HG02973 (cell line): ENCODE measurements around the gene MTOR.

ENCODE experiments used
- ATAC-seq: cut with Tn5 transposase; IDR thresholded peaks from one replicate; pipeline ENCODE4 v1.9.1; 2021; ENCODE audit warnings: moderate library complexity; ENCODE audit not compliant: unreplicated experiment

Gene MTOR

GRCh38 chr1:11153184-11153583 lies 109.2 kb downstream of the MTOR start:
- no peak for ATAC-seq

GRCh38 chr1:11152755-11153154 lies 109.6 kb downstream of the MTOR start:
- no peak for ATAC-seq

- ATAC-seq = no peak
Measured at GRCh38 chr1:11151826-11152612, 110.3 kb downstream of the MTOR start.

GRCh38 chr1:11151114-11151513 lies 111.2 kb downstream of the MTOR start:
- no peak for ATAC-seq

GRCh38 chr1:11150326-11150725 lies 112.0 kb downstream of the MTOR start:
- no peak for ATAC-seq

- no peak for ATAC-seq
Measured at GRCh38 chr1:11147197-11147770, 115.1 kb downstream of the MTOR start.

GRCh38 chr1:11145741-11146140 lies 116.6 kb downstream of the MTOR start:
- ATAC-seq = no peak

GRCh38 chr1:11144570-11145256 lies 117.6 kb downstream of the MTOR start:
- ATAC-seq = no peak

- no peak for ATAC-seq
Measured at GRCh38 chr1:11143907-11144306, 118.4 kb downstream of the MTOR start.

- no peak for ATAC-seq
Measured at GRCh38 chr1:11143401-11143800, 119.0 kb downstream of the MTOR start.

- no peak for ATAC-seq
Measured at GRCh38 chr1:11142618-11143391, 119.5 kb downstream of the MTOR start.

- ATAC-seq = no peak
Measured at GRCh38 chr1:11138952-11139351, 123.4 kb downstream of the MTOR start.

- no peak for ATAC-seq
Measured at GRCh38 chr1:11138029-11138428, 124.3 kb downstream of the MTOR start.

- no peak for ATAC-seq
Measured at GRCh38 chr1:11134898-11135266, 127.5 kb downstream of the MTOR start.

- no peak for ATAC-seq
Measured at GRCh38 chr1:11134251-11134897, 128.0 kb downstream of the MTOR start.

GRCh38 chr1:11132563-11133293 lies 129.6 kb downstream of the MTOR start:
- no peak for ATAC-seq

GRCh38 chr1:11131816-11132215 lies 130.5 kb downstream of the MTOR start:
- ATAC-seq = no peak

GRCh38 chr1:11130406-11130805 lies 131.9 kb downstream of the MTOR start:
- ATAC-seq = no peak

- no peak for ATAC-seq
Measured at GRCh38 chr1:11129649-11130390, 132.5 kb downstream of the MTOR start.

GRCh38 chr1:11126569-11126968 lies 135.8 kb downstream of the MTOR start:
- ATAC-seq = no peak
